Activated CD8-positive, alpha-beta memory T cell treated with anti-CD3 and anti-CD28 coated beads, Interleukin-2, amount 10 ng/mL, durations not matched to agents 7 days and 5 days (primary cell): ENCODE data around the gene OGFOD2. TPM values are rescaled to one million over a fixed set of nuclear protein-coding genes. Genes with fewer than 3 reads are reported as not detected.
A peak's percentile ranks its signal among the peaks of the same experiment; 100 is the strongest.

Source experiments
- ATAC-seq: fragments of 150-1000 bp; cut with Tn5 transposase; one replicate; pipeline ENCODE4 v1.10.0; 2021; ENCODE audit warnings: moderate library complexity
- CTCF ChIA-PET: fragments of 350-600 bp; sonication (Branson Sonifier 250); formaldehyde crosslinking; loops from one replicate; lab custom pipeline; 2021; ENCODE audit warnings: antibody characterized with exemption; lab: Charles Lee
- DNase-seq: peaks from one replicate; pipeline ENCODE4 v3.0.0-alpha.2; 2020
- H3K27ac Mint-ChIP-seq: one replicate; pipeline ENCODE4 v1.8.0; 2021; ENCODE audit warnings: mild to moderate bottlenecking, mixed read lengths
- H3K27me3 Mint-ChIP-seq: one replicate; pipeline ENCODE4 v1.8.0; 2021; ENCODE audit warnings: mixed read lengths
- H3K36me3 Mint-ChIP-seq: one replicate; pipeline ENCODE4 v1.8.0; 2021; ENCODE audit warnings: mild to moderate bottlenecking, mixed read lengths
- H3K4me1 Mint-ChIP-seq: one replicate; pipeline ENCODE4 v1.8.0; 2021; ENCODE audit warnings: mixed read lengths
- H3K4me3 Mint-ChIP-seq: one replicate; pipeline ENCODE4 v1.8.0; 2021; ENCODE audit warnings: mild to moderate bottlenecking, moderate library complexity, mixed read lengths
- H3K9me3 Mint-ChIP-seq: one replicate; pipeline ENCODE4 v1.8.0; 2022; ENCODE audit warnings: low read depth, mixed read lengths
- microRNA-seq: library from miRNA; unstranded; fragments of <30 nt; microRNA quantifications from one replicate; pipeline ENCODE4 v1.2.0, GENCODE V29; 2022
- total RNA-seq, 2 experiments: library from RNA; stranded (reverse); gene quantifications; one replicate each; pipeline ENCODE4 v1.2.3, GENCODE V29; 2021

The OGFOD2 gene
- total RNA-seq, 2 experiments from 2014 or later, result 23.8 to 29.8 TPM

GRCh38 chr12:123017753-123018152 is 42.7 kb downstream of the OGFOD2 start:
- Mint-ChIP-seq H3K27me3 (no peaks in the 10 kb centered on the region), H3K9me3 (no peaks in the 10 kb centered on the region), H3K36me3 (no peaks in the 10 kb centered on the region), H3K4me1 (no peaks in the 10 kb centered on the region), H3K27ac (no peak overlapping the region), H3K4me3 (no peak overlapping the region)
- ATAC-seq (no peak), DNase-seq (no peak)
- CTCF ChIA-PET, result no interaction called here

GRCh38 chr12:123019841-123020138 is 44.7 kb downstream of the OGFOD2 start:
- H3K36me3 Mint-ChIP-seq, result no peaks in the 10 kb centered on the region

GRCh38 chr12:123021688-123022604 is 46.9 kb downstream of the OGFOD2 start:
- Mint-ChIP-seq H3K4me1 (peaks cover 18% of the 10 kb centered on the region), H3K9me3 (no peaks in the 10 kb centered on the region), H3K4me3 (no peak overlapping the region), H3K27ac (no peak overlapping the region), H3K36me3 (no peaks in the 10 kb centered on the region), H3K27me3 (no peaks in the 10 kb centered on the region)
- DNase-seq, result no peak
- no peak for ATAC-seq
- CTCF ChIA-PET, result interaction anchor here (1.8 kb wide), 1 partner anchor 22 kb away, joined by 4 read pairs; no protein-coding TSS in a partner anchor

More at GRCh38 chr12:123019841-123020138, 44.7 kb downstream of the OGFOD2 start:
- H3K27ac Mint-ChIP-seq, result no peak overlapping the region
- DNase-seq (no peak), ATAC-seq (no peak)
- H3K9me3 Mint-ChIP-seq, result no peaks in the 10 kb centered on the region
- no peaks in the 10 kb centered on the region for H3K27me3 Mint-ChIP-seq
- H3K4me1 Mint-ChIP-seq, result peaks cover 11% of the 10 kb centered on the region
- H3K4me3 Mint-ChIP-seq, result no peak overlapping the region
- CTCF ChIA-PET, result no interaction called here

GRCh38 chr12:123022846-123023245 is 47.8 kb downstream of the OGFOD2 start:
- DNase-seq (no peak), ATAC-seq (no peak)
- Mint-ChIP-seq H3K4me1 (peaks cover 18% of the 10 kb centered on the region), H3K4me3 (no peak overlapping the region), H3K27me3 (no peaks in the 10 kb centered on the region), H3K36me3 (no peaks in the 10 kb centered on the region), H3K9me3 (no peaks in the 10 kb centered on the region), H3K27ac (no peak overlapping the region)
- CTCF ChIA-PET, result interaction anchor here (1.8 kb wide), 1 partner anchor 21 kb away, joined by 4 read pairs; no protein-coding TSS in a partner anchor

GRCh38 chr12:123024819-123025391 is 49.9 kb downstream of the OGFOD2 start:
- DNase-seq, result peak; percentile 56
- H3K36me3 Mint-ChIP-seq, result no peaks in the 10 kb centered on the region
- ATAC-seq, result peak; percentile 78
- peak overlapping the region; percentile 42 for H3K27ac Mint-ChIP-seq
- H3K4me1 Mint-ChIP-seq, result peaks cover 18% of the 10 kb centered on the region
- H3K9me3 Mint-ChIP-seq, result no peaks in the 10 kb centered on the region
- no peaks in the 10 kb centered on the region for H3K27me3 Mint-ChIP-seq
- CTCF ChIA-PET, result interaction anchor here (0.8 to 2.0 kb wide), 3 partner anchors 18 to 55 kb away, joined by 3 to 9 read pairs (median 5); no protein-coding TSS in a partner anchor
- no peak overlapping the region for H3K4me3 Mint-ChIP-seq

- ATAC-seq (no peak), DNase-seq (no peak)
- no peaks in the 10 kb centered on the region for H3K9me3 Mint-ChIP-seq
- H3K27ac Mint-ChIP-seq, result no peak overlapping the region
- CTCF ChIA-PET, result interaction anchor here (1.4 to 2.0 kb wide), 2 partner anchors 17 to 49 kb away, joined by 5 to 9 read pairs; no protein-coding TSS in a partner anchor
- H3K4me1 Mint-ChIP-seq, result peaks cover 18% of the 10 kb centered on the region
- H3K4me3 Mint-ChIP-seq, result no peak overlapping the region
- H3K27me3 Mint-ChIP-seq, result no peaks in the 10 kb centered on the region
- no peaks in the 10 kb centered on the region for H3K36me3 Mint-ChIP-seq
These were observed 51.2 kb downstream of the OGFOD2 start for GRCh38 chr12:123026094-123026853.

- no peaks in the 10 kb centered on the region for H3K27me3 Mint-ChIP-seq
- ATAC-seq, result no peak
- H3K36me3 Mint-ChIP-seq, result no peaks in the 10 kb centered on the region
- no peaks in the 10 kb centered on the region for H3K9me3 Mint-ChIP-seq
- CTCF ChIA-PET, result no interaction called here
- DNase-seq, result no peak
- no peak overlapping the region for H3K27ac Mint-ChIP-seq
- H3K4me3 Mint-ChIP-seq, result no peak overlapping the region
- H3K4me1 Mint-ChIP-seq, result peaks cover 18% of the 10 kb centered on the region
These were observed 52.8 kb downstream of the OGFOD2 start for GRCh38 chr12:123027726-123028445.

- no peak for ATAC-seq
- CTCF ChIA-PET, result no interaction called here
- H3K4me1 Mint-ChIP-seq, result peaks cover 21% of the 10 kb centered on the region
- H3K4me3 Mint-ChIP-seq, result no peak overlapping the region
- no peak for DNase-seq
- no peaks in the 10 kb centered on the region for H3K27me3 Mint-ChIP-seq
- no peaks in the 10 kb centered on the region for H3K9me3 Mint-ChIP-seq
- no peak overlapping the region for H3K27ac Mint-ChIP-seq
- H3K36me3 Mint-ChIP-seq, result no peaks in the 10 kb centered on the region
These were observed 53.4 kb downstream of the OGFOD2 start for GRCh38 chr12:123028475-123028874.

GRCh38 chr12:123029550-123029949 is 54.5 kb downstream of the OGFOD2 start:
- Mint-ChIP-seq H3K27me3 (no peaks in the 10 kb centered on the region), H3K4me1 (peaks cover 21% of the 10 kb centered on the region), H3K9me3 (no peaks in the 10 kb centered on the region), H3K4me3 (no peak overlapping the region), H3K36me3 (no peaks in the 10 kb centered on the region), H3K27ac (no peak overlapping the region)
- ATAC-seq, result no peak
- DNase-seq, result no peak
- CTCF ChIA-PET, result no interaction called here

Small RNA genes within 50 kb of the gene (microRNA-seq; reads per million reads assigned to microRNA genes)
- not detected for gene MIR4304

Other genes starting within 250 kb of the OGFOD2 start
- under 1 TPM; 0.06 to 0.23 TPM for gene HCAR1, start 244.4 kb upstream of the OGFOD2 start, total RNA-seq
- 10 to 100 TPM; 50.2 to 65.9 TPM for gene DENR, start 222.4 kb upstream of the OGFOD2 start, total RNA-seq
- gene CCDC62, start 200.7 kb upstream of the OGFOD2 start, total RNA-seq, result under 1 TPM; 0.26 to 0.67 TPM
- 10 to 100 TPM; 31.9 to 34.7 TPM for gene HIP1R, start 139.8 kb upstream of the OGFOD2 start, total RNA-seq
- 10 to 100 TPM; 25.7 to 29.7 TPM for gene VPS37B, start 79.1 kb upstream of the OGFOD2 start, total RNA-seq
- 1 to 10 TPM; 3.6 to 4.4 TPM for gene ABCB9, start 8.8 kb upstream of the OGFOD2 start, total RNA-seq
- gene ARL6IP4, start 5.4 kb downstream of the OGFOD2 start, total RNA-seq, result 100 to 1,000 TPM; 169 to 216 TPM
- gene PITPNM2, start 175.8 kb downstream of the OGFOD2 start, total RNA-seq, result 10 to 100 TPM in 1 of 2 experiments, 1 to 10 TPM in 1; 8.6 to 11.6 TPM